OCI-LY7 (cell line): Measurements from ENCODE around the gene TMEM53. TPM values are rescaled to one million over a fixed set of nuclear protein-coding genes. Genes with fewer than 3 reads are reported as not detected.
A peak's percentile ranks its signal among the peaks of the same experiment; 100 is the strongest.

Experiments
- BruUV-seq: library from RNA; stranded (reverse); fragments of 400-500 nt; replicated peaks from 2 replicates; lab custom pipeline; 2021; lab: Mats Ljungman, UMichigan
- CTCF ChIA-PET: fragments of 300-600 bp; sonication (Branson Sonifier 250); formaldehyde crosslinking; loops from one replicate; lab custom pipeline; 2022; ENCODE audit warnings: antibody characterized with exemption; ENCODE audit not compliant: unreplicated experiment; lab: Charles Lee
- POLR2A ChIA-PET: fragments of 300-600 bp; sonication (Branson Sonifier 250); formaldehyde crosslinking; loops from one replicate; lab custom pipeline; 2022; ENCODE audit warnings: antibody characterized with exemption; lab: Charles Lee
- DNase-seq: peaks from one replicate; pipeline ENCODE4 v3.0.0-alpha.2; 2015; ENCODE audit warnings: low spot score
- H2AFZ ChIP-seq: fragments of 200-600 bp; sonication (generic), shearing (Covaris generic); 2 replicates; pipeline ENCODE4 v1.6.1; 2014; ENCODE audit warnings: mild to moderate bottlenecking, antibody characterized with exemption, low read length, moderate library complexity
- H3K27ac ChIP-seq: fragments of 200-600 bp; sonication (generic); 2 replicates; pipeline ENCODE4 v1.5.1; 2014; ENCODE audit warnings: mixed run types, low read depth, mild to moderate bottlenecking, moderate library complexity, low read length, inconsistent platforms; ENCODE audit not compliant: poor library complexity, severe bottlenecking
- H3K36me3 ChIP-seq: fragments of 200-600 bp; sonication (generic); 2 replicates; pipeline ENCODE4 v1.6.1; 2014; ENCODE audit warnings: mild to moderate bottlenecking, antibody characterized with exemption, low read length, moderate library complexity, mixed read lengths; ENCODE audit not compliant: insufficient read depth
- H3K4me1 ChIP-seq: fragments of 200-600 bp; sonication (generic); 2 replicates; pipeline ENCODE4 v1.5.1; 2014; ENCODE audit warnings: mild to moderate bottlenecking, low read length; ENCODE audit not compliant: insufficient read depth, poor library complexity, severe bottlenecking
- H3K4me2 ChIP-seq: fragments of 200-600 bp; sonication (generic); 2 replicates; pipeline ENCODE4 v1.6.1; 2014; ENCODE audit warnings: mild to moderate bottlenecking, low read length
- H3K4me3 ChIP-seq: fragments of 200-600 bp; sonication (generic); 2 replicates; pipeline ENCODE4 v1.5.1; 2014; ENCODE audit warnings: mild to moderate bottlenecking, low read depth, low read length; ENCODE audit not compliant: poor library complexity, severe bottlenecking
- H3K79me2 ChIP-seq: fragments of 200-600 bp; sonication (generic); 2 replicates; pipeline ENCODE4 v1.6.1; 2016; ENCODE audit warnings: low read depth, mild to moderate bottlenecking, low read length, moderate library complexity, mixed read lengths; ENCODE audit not compliant: insufficient read depth
- H3K9me2 ChIP-seq: fragments of 200-600 bp; sonication (generic); 2 replicates; pipeline ENCODE4 v1.6.1; 2016; ENCODE audit warnings: mild to moderate bottlenecking, low read length, mixed read lengths; ENCODE audit not compliant: insufficient read depth
- H3K9me3 ChIP-seq: fragments of 200-600 bp; sonication (generic); 2 replicates; pipeline ENCODE4 v1.6.1; 2014; ENCODE audit warnings: mild to moderate bottlenecking, mixed run types, low read length, mixed read lengths
- H4K20me1 ChIP-seq: fragments of 200-600 bp; sonication (generic); 2 replicates; pipeline ENCODE4 v1.6.1; 2014; ENCODE audit warnings: mild to moderate bottlenecking, antibody characterized with exemption, low read length, moderate library complexity, mixed read lengths; ENCODE audit not compliant: insufficient read depth
- EZH2phosphoT487 ChIP-seq: fragments of 200-600 bp; sonication (generic); IDR thresholded peaks from 2 replicates; pipeline ENCODE4 v1.6.1; 2018; ENCODE audit warnings: low read depth, borderline replicate concordance, mild to moderate bottlenecking, mixed run types, antibody characterized with exemption, low read length, moderate library complexity, mixed read lengths
- intact Hi-C: fragments of 100-400 bp; cut with micrococcal nuclease; formaldehyde crosslinking; loops from one replicate; pipeline ENCODE4 v1.10.0; 2022; ENCODE audit not compliant: unreplicated experiment
- total RNA-seq, 2 experiments: library from RNA; depleted of rRNA in 1 of 2; stranded (reverse); fragments of >200 nt in 1 of 2; shearing (Covaris generic) in 1 of 2; gene quantifications; 2 replicates each; pipeline ENCODE4 v1.2.3, GENCODE V29; 2014 to 2022
- TF ChIP-seq, protein P1 (sequence below): fragments of 200-600 bp; sonication (generic); conservative IDR thresholded peaks from 2 replicates; pipeline ENCODE4 v1.5.1; 2014; ENCODE audit warnings: mild to moderate bottlenecking, antibody characterized with exemption, low read length, moderate library complexity, mixed read lengths

TMEM53 gene
- total RNA-seq, 2 experiments from 2014 or later, result 6.6 to 8.1 TPM

DNA sequence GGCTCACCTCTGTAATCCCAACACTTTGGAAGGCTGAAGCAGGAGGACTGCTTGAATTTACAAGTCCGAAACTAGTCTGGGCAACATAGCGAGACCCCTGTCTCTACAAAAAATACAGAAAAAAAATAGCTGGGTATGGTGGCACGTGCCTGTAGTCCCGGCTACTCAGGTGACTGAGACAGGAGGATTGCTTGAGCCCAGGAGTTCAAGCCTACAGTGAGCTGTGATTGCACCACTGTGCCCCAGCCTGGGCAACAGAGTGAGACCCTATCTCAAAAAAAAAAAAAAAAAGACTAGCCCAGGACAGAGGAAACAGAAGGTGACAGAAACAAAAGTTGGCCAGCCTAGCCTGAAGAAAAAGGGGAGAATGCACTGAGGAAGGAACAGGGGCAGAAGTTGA, 21.4 kb upstream of the TMEM53 start:
- BruUV-seq, result no TSS peak
- Histone ChIP-seq H3K9me3 (no peaks in the 10 kb centered on the region; the same call in 1 of the 2 replicates), H3K27ac (peak overlapping the region; percentile 80), H3K36me3 (no peaks in the 10 kb centered on the region; the same call in 1 of the 2 replicates), H3K4me3 (no peak overlapping the region), H3K79me2 (no peaks in the 10 kb centered on the region), H2AFZ (peak overlapping the region; percentile 92; the same call in 1 of the 2 replicates), H3K9me2 (no peaks in the 10 kb centered on the region), H4K20me1 (no peaks in the 10 kb centered on the region), H3K4me1 (peaks cover 57% of the 10 kb centered on the region), H3K4me2 (peak overlapping the region; percentile 56)
- ChIA-PET CTCF (interaction anchor here (1.5 to 2.2 kb wide), 2 partner anchors 17 to 43 kb away, joined by 3 to 11 read pairs; no protein-coding TSS in a partner anchor), POLR2A (interaction anchor here (0.5 to 5.7 kb wide), 12 partner anchors 11 to 357 kb away, joined by 3 to 69 read pairs (median 8); partner anchors contain the start of genes ARMH1, RNU5D-1 and TMEM53)
- TF ChIP-seq, protein P1, sequence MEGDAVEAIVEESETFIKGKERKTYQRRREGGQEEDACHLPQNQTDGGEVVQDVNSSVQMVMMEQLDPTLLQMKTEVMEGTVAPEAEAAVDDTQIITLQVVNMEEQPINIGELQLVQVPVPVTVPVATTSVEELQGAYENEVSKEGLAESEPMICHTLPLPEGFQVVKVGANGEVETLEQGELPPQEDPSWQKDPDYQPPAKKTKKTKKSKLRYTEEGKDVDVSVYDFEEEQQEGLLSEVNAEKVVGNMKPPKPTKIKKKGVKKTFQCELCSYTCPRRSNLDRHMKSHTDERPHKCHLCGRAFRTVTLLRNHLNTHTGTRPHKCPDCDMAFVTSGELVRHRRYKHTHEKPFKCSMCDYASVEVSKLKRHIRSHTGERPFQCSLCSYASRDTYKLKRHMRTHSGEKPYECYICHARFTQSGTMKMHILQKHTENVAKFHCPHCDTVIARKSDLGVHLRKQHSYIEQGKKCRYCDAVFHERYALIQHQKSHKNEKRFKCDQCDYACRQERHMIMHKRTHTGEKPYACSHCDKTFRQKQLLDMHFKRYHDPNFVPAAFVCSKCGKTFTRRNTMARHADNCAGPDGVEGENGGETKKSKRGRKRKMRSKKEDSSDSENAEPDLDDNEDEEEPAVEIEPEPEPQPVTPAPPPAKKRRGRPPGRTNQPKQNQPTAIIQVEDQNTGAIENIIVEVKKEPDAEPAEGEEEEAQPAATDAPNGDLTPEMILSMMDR, result no peak
- TF ChIP-seq EZH2phosphoT487, result no peak
- DNase-seq, result no peak
- intact Hi-C loops, result loop anchor here (2.0 kb wide), 2 partner anchors 17 to 21 kb away; partner anchors contain the start of genes ARMH1 and TMEM53

DNA sequence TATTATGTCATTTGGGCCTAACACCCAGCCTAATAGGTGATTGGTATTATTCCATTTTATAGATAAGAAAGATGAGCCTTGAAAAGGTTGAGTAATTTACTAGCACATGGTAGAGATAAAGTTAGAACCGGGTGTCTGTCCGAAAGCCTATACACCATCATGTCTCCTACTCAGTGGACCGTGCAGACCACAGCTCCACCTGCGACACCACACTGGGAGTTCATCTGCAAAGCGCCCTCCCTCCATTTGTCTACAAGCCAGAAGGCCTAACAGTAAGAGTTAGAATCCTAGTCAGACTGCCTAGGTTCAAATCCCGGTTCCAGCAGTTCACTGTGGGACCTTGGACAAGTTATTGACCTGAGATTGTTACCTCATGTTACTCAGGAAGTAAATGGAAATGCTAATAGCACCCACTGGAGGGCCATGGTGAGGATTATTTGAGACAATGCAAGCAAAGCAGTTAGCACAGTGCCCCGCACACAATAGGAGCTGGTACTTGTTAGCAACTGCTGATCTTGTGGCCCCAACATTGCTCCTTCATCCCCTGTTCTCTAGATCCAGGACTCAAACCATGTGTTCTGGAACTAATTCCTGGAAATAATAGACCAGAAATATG, 20.7 kb upstream of the TMEM53 start:
- CTCF ChIA-PET, result interaction anchor here (2.2 kb wide), 1 partner anchor 17 kb away, joined by 11 read pairs; no protein-coding TSS in a partner anchor
- intact Hi-C loops, result loop anchor here (2.0 kb wide), 2 partner anchors 18 to 20 kb away; partner anchors contain the start of genes ARMH1 and TMEM53
- Histone ChIP-seq H3K9me3 (no peaks in the 10 kb centered on the region; the same call in 1 of the 2 replicates), H3K27ac (peak overlapping the region; percentile 80), H2AFZ (peak overlapping the region; percentile 92), H3K4me3 (peak overlapping the region; percentile 29), H3K4me2 (peak overlapping the region; percentile 56), H3K79me2 (no peaks in the 10 kb centered on the region), H4K20me1 (no peaks in the 10 kb centered on the region), H3K9me2 (no peaks in the 10 kb centered on the region), H3K4me1 (peaks cover 64% of the 10 kb centered on the region), H3K36me3 (no peaks in the 10 kb centered on the region; the same call in 1 of the 2 replicates)
- TF ChIP-seq, protein P1, result peak; percentile 50; the same call in 1 of the 2 replicates
- TF ChIP-seq EZH2phosphoT487, result no peak
- BruUV-seq, result no TSS peak
- POLR2A ChIA-PET, result interaction anchor here (0.5 to 5.7 kb wide), 12 partner anchors 10 to 174 kb away, joined by 3 to 69 read pairs (median 8); partner anchors contain the start of genes ARMH1, RNU5D-1 and TMEM53
- peak; percentile 91 for DNase-seq
